ENCODE measurements around the gene AKR1C2. TPM values are rescaled to one million over a fixed set of nuclear protein-coding genes. Genes with fewer than 3 reads are reported as not detected.

The AKR1C2 gene
- total and polyA plus RNA-seq, 2 donors (not counting 1 experiment from before 2014, with no cell fraction given): not detected

- CTCF ChIA-PET: no interaction called here
- peaks cover 4% of the 10 kb centered on the region for H3K27me3 Mint-ChIP-seq
- 90% methylated on average over 7 of the region's 9 CpGs for WGBS (ENCODE audit: insufficient coverage)
- Histone ChIP-seq H3K27me3 (replicated peaks in 1 of 4; ENCODE audit: control extremely low read depth in 1 of 4, control insufficient read depth in 3 of 4, insufficient read depth in 4 of 4, low read length in 3 of 4) (peaks cover 0 to 5% (median 0%) of the 10 kb centered on the region in 4 experiments), H3K27ac (ENCODE audit: low read length in 2 of 2) (no peak overlapping the region), H3K4me2 (replicated peaks; ENCODE audit: low read depth, low read length, poor library complexity, severe bottlenecking) (no peak overlapping the region), H3K9me3 (ENCODE audit: control extremely low read depth in 1 of 3, control insufficient read depth in 2 of 3, insufficient read depth in 1 of 3, low read length in 2 of 3) (no peaks in the 10 kb centered on the region), H2AFZ (ENCODE audit: insufficient read depth, low read depth, low read length, poor library complexity, severe bottlenecking) (no peak overlapping the region), H3K4me1 (ENCODE audit: control insufficient read depth in 2 of 2, insufficient read depth in 2 of 2, low read length in 2 of 2) (no peaks in the 10 kb centered on the region), H4K20me1 (ENCODE audit: control insufficient read depth, insufficient read depth, low read length, poor library complexity, severe bottlenecking) (no peaks in the 10 kb centered on the region), H3K9ac (ENCODE audit: low read length) (no peak overlapping the region), H3K36me3 (replicated peaks in 1 of 2; ENCODE audit: control extremely low read depth in 1 of 2, control insufficient read depth in 1 of 2, extremely low read depth in 1 of 2, insufficient read depth in 2 of 2, low read length in 1 of 2) (no peaks in the 10 kb centered on the region), H3K4me3 (ENCODE audit: control extremely low read depth in 1 of 5, extremely low read depth in 1 of 5, insufficient read depth in 1 of 5, low read depth in 2 of 5, low read length in 4 of 5) (no peak overlapping the region), H3K79me2 (ENCODE audit: control insufficient read depth, insufficient read depth, low read length) (no peaks in the 10 kb centered on the region)
- DNase-seq (no peak), ATAC-seq (ENCODE audit: low read depth) (no peak)
- intact Hi-C loops (cut with micrococcal nuclease): no loop called here
- no peaks in the 10 kb centered on the region for H3K9me3 Mint-ChIP-seq (ENCODE audit: insufficient read depth)
- H3K27ac Mint-ChIP-seq: no peak overlapping the region
- POLR2A ChIA-PET: no interaction called here
- no peaks in the 10 kb centered on the region for H3K4me1 Mint-ChIP-seq
- no peak overlapping the region for H3K4me3 Mint-ChIP-seq
- no peak for TF ChIP-seq EZH2 (IDR thresholded peaks at IDR 0.05; ENCODE audit: borderline replicate concordance, insufficient read depth, low read depth, low read length, poor library complexity, severe bottlenecking)
These were observed 20.9 kb downstream of the AKR1C2 start for GRCh38 chr10:4982764-4983226.

GRCh38 chr10:4981722-4982471 lies 21.8 kb downstream of the AKR1C2 start:
- no peak overlapping the region for H3K27ac Mint-ChIP-seq
- intact Hi-C loops (cut with micrococcal nuclease): no loop called here

More at GRCh38 chr10:4981722-4982471, 21.8 kb downstream of the AKR1C2 start:
- H3K27me3 Mint-ChIP-seq: peaks cover 4% of the 10 kb centered on the region
- ChIA-PET CTCF (no interaction called here), POLR2A (no interaction called here)
- Histone ChIP-seq H3K9ac (ENCODE audit: low read length) (no peak overlapping the region), H3K9me3 (ENCODE audit: control extremely low read depth in 1 of 3, control insufficient read depth in 2 of 3, insufficient read depth in 1 of 3, low read length in 2 of 3) (no peaks in the 10 kb centered on the region), H3K27ac (ENCODE audit: low read length in 2 of 2) (no peak overlapping the region), H3K4me2 (replicated peaks; ENCODE audit: low read depth, low read length, poor library complexity, severe bottlenecking) (no peak overlapping the region), H3K79me2 (ENCODE audit: control insufficient read depth, insufficient read depth, low read length) (no peaks in the 10 kb centered on the region), H3K4me1 (ENCODE audit: control insufficient read depth in 2 of 2, insufficient read depth in 2 of 2, low read length in 2 of 2) (no peaks in the 10 kb centered on the region), H3K4me3 (ENCODE audit: control extremely low read depth in 1 of 5, extremely low read depth in 1 of 5, insufficient read depth in 1 of 5, low read depth in 2 of 5, low read length in 4 of 5) (no peak overlapping the region), H2AFZ (ENCODE audit: insufficient read depth, low read depth, low read length, poor library complexity, severe bottlenecking) (no peak overlapping the region), H3K36me3 (replicated peaks in 1 of 2; ENCODE audit: control extremely low read depth in 1 of 2, control insufficient read depth in 1 of 2, extremely low read depth in 1 of 2, insufficient read depth in 2 of 2, low read length in 1 of 2) (no peaks in the 10 kb centered on the region), H3K27me3 (replicated peaks in 1 of 4; ENCODE audit: control extremely low read depth in 1 of 4, control insufficient read depth in 3 of 4, insufficient read depth in 4 of 4, low read length in 3 of 4) (peaks cover 0 to 5% (median 0%) of the 10 kb centered on the region in 4 experiments), H4K20me1 (ENCODE audit: control insufficient read depth, insufficient read depth, low read length, poor library complexity, severe bottlenecking) (no peaks in the 10 kb centered on the region)
- no peak overlapping the region for H3K4me3 Mint-ChIP-seq
- no peak for DNase-seq
- ATAC-seq (ENCODE audit: low read depth): no peak
- H3K9me3 Mint-ChIP-seq (ENCODE audit: insufficient read depth): no peaks in the 10 kb centered on the region
- no peaks in the 10 kb centered on the region for H3K4me1 Mint-ChIP-seq
- no peak for TF ChIP-seq EZH2 (IDR thresholded peaks at IDR 0.05; ENCODE audit: borderline replicate concordance, insufficient read depth, low read depth, low read length, poor library complexity, severe bottlenecking)
- no peak for TF ChIP-seq CTCF (IDR thresholded peaks at IDR 0.05)
- 63% methylated on average over 12 of the region's 14 CpGs for WGBS (ENCODE audit: insufficient coverage)
